Hematopoietic multipotent progenitor cell (in vitro differentiated cells): ENCODE data around the gene TEX13A. TPM values are rescaled to one million over a fixed set of nuclear protein-coding genes. Genes with fewer than 3 reads are reported as not detected.
A peak's percentile ranks its signal among the peaks of the same experiment; 100 is the strongest.
"Not testable (repeated sequence)": the region's sequence is repeated elsewhere in the genome, so short reads cannot be mapped to it uniquely, and the experiment has no call there.

Experiments used
- DNase-seq, 3 donors: peaks; one replicate each; pipeline ENCODE4 v3.0.0-alpha.2; 2011 to 2015; ENCODE audit warnings: low read depth in 2 of 3, low spot score in 2 of 3
- total RNA-seq: library from RNA; depleted of rRNA; stranded (reverse); fragments of >200 nt; gene quantifications from one replicate; pipeline ENCODE4 v1.2.3, GENCODE V29; 2012

TEX13A gene, protein sequence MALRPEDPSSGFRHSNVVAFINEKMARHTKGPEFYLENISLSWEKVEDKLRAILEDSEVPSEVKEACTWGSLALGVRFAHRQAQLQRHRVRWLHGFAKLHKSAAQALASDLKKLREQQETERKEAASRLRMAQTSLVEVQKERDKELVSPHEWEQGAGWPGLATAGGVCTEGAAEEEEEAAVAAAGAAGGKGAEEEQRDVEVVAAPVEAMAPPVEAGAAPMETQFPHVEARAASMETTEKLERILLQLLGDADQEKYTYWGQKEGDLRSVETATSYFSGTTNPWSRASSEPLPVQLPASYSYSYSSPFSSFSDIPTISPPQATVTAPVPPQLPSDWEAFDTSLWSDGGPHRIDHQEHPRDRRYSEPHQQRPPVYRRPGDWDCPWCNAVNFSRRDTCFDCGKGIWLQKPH
- not detected for total RNA-seq

DNA sequence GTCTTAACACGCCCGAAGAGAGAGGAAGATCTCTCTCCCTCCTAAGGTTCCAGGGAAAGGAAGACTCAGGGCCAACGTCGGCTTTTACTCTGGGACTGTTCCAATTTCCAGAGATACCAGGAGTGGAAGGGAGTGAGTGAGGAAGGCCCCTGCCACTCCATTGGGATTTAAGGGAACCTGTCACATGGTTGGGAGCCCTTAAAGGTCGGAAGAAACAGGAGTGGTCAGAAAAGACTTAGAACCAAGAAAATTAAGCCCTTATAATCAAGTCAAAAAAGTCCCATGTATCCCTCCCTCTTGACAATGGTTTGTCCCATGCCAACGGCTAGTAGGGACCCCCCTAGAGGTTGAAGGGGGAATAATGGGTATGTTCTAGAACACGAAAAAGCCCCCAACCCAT is at the start of gene TEX13A:
TEX13A (minus strand) TSS at position 59 of the 400 bp plus-strand sequence. CDS start 297 bp downstream, outside the sequence.
- no peak for DNase-seq

DNA sequence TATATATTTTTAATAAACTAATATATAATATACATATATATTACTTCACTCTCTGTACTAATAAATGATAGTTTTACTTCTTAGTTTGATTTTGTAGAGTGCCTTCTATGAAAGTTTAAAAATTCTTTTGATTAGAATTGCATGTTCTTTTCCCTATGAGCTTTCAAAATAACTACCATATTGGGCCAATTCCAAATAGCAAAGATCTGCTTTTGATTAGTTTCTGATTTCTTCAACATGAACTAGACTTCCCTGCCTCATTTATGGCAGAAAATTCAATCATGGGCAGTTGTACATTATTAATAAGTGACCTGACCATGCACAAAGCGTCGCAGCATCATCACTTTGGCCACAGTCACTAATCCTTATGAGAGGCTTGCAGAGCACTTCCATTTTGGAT is 48.9 kb upstream of the TEX13A start:
- no peak for DNase-seq

DNA sequence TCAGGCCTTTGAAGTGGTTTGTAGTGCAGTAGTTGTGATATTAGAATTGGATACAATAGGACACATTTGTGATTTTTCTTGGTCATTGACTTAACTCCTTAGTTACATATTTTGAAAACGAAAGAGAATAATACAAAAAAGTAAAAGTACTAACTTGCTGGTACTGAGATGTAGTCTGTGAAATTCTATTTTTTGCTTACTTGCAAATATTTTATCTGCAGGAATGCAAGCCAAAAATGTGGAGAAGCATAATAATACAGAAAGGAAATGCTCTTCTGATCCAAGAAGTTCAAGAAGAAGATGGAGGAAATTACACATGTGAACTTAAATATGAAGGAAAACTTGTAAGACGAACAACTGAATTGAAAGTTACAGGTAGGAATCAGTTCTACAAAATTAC is 46.7 kb upstream of the TEX13A start:
- no peak for DNase-seq

DNA sequence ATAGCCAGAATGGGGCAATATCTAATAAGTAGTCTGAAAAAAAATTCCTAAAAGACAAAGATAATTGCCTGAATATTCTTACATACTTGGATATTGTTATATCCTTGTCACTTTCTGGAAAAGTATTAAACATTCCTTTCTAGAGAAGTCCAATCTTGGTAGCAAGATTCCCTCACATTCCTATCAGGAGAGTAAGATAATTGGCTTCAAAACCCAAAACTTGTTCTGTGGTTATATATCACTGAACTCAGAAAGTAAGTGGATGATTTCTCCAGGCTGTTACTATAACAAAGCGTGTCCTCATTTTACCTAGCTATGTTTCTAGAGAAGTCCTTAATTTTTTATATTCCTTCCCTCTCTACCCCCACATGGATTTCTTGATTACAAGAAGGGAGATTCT is 46.0 kb upstream of the TEX13A start:
- no peak for DNase-seq

DNA sequence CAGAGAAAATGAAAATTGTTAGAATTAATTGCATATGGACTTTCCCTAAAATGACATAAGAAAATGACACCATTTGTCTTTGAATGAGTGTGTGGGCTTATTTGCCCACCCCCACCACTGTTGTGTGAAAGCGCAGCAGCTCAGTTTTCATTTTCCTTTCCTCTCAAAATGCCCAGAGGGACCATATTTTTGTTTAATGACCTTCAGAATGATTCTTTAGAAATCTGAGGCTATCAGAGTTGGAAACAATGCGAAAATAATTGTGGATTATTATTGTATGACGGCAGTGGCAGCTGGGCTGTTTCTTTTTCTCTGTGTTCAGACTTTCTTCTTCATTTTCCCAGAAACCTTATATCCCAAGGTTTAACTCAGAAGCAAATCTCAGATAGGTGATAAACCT is 44.6 kb upstream of the TEX13A start:
- no peak for DNase-seq

DNA sequence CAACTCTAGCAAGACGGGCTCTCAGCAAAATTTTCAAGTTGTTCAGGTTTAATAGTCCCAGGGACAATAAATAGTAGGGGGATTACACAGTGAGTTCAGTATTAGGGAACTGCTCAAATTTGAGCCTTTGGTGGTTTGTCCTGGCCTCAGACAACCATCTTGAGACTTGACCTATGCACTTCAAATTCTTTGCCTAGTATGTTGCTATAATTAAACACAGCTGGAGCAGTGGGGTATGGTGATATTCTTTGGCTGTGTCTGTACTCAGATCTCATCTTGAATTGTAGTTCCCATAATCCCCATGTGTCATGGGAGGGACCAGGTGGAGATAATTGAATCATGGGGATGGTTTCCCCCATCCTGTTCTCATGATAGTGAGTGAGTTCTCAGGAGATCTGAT is 43.3 kb upstream of the TEX13A start:
- DNase-seq: no peak

DNA sequence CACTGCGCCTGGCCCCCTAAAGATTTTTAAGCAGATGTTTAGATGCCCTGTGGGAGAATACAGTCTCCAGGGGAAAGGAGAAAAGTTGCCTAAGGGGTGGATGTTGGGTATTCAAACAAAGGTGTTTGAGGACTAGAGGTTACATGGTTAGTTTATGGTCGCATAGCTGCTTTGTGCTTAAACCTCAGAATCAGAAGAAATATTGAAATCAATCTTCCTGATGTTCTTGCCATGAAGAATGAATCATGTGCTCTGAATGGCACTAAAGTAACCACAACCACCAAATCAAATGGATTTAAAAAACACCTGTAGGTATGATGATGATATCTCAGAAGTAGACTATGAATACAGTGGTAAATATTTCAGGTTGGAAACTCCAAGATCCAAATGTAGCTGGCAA is 42.7 kb upstream of the TEX13A start:
- no peak for DNase-seq

DNA sequence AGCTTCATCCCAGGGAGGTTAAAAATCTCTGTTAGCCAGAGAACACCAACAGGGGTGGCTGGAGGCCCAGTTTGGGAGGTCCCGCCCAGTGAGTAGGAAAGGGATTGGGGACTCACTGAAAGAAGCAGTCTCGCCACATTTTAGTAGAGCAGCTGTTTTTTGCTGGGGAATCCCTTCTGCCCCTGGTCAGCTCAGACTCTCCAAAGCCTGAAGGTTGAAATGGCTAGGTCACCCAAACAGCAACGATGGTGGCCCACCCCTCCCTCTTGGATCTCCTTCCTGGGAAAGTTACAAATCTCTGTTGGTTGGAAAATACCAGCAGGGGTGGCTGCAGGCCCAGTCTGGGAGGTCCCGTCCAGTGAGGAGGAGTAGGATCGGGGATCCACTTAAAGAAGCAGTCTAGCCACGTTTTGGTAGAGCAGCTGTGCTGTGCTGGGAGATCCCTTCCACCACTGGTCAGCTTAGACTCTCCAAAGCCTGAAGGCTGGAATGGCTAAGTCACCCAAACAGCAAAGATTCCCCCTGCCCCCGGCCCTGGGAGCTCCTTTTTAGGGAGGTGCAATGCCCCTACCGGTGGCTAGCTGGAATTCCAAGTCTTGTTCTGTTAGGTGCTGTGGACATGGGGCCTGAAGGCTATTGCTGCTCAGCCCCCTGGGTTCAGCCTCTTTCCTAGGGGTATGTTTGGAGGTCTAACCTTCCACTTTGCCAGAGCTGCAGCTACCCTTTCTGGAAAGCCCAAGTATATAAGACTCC is 40.0 kb upstream of the TEX13A start:
- no peak for DNase-seq

DNA sequence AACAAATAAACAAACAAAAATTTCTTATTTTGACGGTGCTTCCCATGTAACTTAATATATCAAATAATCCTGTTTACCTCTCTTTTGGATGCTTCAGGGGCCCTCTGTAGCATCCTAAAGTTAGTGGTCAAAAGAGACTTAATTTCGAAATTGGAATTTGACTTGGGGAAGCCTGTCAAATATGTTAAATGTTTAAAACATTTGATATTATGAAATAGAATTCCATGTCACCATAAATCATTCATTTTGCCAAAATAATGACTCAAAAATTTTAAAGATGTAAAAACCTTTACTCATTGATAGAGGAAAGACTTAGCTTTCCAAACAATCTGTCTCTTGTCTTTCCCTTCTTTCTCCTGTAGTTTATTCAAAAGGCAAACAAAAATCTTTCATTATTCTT is 20.6 kb upstream of the TEX13A start:
- no peak for DNase-seq

DNA sequence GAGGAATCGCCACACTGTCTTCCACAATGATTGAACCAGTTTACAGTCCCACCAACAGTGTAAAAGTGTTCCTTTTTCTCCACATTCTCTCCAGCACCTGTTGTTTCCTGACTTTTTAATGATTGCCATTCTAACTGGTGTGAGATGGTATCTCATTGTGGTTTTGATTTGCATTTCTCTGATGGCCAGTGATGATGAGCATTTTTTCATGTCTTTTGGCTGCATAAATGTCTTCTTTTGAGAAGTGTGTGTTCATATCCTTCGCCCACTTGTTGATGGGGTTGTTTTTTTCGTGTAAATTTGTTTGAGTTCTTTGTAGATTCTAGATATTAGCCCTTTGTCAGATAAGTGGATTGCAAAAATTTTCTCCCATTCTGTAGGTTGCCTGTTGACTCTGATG is 16.9 kb upstream of the TEX13A start:
- not testable (repeated sequence) for DNase-seq

DNA sequence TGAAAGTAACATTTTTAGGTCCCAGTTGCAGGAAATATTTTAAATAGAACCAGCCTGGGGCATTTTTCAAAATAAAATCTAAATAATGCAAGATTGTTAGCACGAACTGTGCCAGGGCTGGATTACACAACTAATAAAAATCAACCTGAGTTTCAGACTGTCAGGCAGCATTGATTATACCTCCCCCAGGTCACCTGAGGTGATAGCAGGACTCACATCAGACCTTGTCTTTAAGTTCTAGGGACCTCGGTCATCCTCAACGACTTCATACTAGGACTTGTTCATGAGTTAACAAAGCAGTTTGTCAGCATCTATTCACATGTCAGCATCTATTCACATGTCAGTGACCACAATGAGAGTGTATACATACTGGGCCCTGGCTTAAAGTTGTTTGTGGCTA is 8.7 kb upstream of the TEX13A start:
- no peak for DNase-seq

DNA sequence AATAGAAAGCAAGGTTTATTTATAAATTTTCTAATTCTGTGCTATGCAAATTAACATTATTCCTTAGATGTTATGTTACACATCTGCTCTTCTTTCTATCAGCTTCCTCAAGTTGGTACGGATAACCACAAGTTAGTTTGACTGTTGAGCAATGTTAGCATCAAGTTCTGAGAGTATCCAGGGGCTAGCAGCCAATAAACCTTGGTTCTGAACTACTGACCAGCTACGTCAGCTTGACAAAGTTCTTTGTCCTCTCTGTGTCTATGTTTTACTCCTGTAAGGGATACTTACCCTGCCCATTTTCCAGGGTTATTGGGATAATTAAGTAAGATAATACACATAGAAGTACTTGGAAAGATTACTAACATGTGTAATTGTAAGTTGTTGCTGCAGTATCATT is 8.1 kb upstream of the TEX13A start:
- DNase-seq: no peak

DNA sequence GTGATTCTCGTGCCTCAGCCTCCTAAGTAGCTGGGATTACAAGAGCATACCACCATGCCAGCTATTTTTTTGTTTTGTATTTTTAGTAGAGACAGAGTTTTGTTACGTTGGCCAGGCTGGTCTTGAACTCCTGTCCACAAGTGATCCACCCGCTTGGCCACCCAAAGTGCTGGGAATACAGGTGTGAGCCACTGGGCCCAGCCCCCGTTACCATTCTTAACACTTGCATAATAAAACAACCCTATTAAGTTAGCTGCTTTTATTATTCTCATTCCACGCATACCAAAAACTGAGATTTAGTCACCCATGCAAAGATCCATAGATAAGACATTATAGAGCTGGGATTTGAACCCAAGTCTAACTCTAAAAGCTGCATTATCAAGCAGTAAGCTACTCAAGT is 6.0 kb upstream of the TEX13A start:
- DNase-seq: no peak

DNA sequence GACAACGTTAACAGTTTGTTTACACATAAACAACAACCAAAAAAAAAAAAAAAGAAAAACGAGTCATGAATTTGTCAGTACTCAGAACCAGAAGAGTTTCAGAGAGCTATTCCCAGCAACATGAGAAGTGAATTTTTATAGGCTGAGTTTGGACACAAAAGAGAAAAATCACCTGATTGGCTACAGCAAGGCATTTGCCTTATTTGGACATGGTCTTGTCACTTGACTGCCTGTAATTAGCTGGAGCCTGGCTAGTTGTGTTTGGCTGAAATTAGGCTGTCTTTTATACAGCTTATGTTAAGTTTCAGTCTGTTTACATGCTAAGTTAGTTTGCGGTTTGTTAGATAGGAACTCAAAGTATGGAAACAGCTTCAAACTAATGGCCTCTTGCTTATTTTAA is 880 bp upstream of the TEX13A start:
- no peak for DNase-seq

DNA sequence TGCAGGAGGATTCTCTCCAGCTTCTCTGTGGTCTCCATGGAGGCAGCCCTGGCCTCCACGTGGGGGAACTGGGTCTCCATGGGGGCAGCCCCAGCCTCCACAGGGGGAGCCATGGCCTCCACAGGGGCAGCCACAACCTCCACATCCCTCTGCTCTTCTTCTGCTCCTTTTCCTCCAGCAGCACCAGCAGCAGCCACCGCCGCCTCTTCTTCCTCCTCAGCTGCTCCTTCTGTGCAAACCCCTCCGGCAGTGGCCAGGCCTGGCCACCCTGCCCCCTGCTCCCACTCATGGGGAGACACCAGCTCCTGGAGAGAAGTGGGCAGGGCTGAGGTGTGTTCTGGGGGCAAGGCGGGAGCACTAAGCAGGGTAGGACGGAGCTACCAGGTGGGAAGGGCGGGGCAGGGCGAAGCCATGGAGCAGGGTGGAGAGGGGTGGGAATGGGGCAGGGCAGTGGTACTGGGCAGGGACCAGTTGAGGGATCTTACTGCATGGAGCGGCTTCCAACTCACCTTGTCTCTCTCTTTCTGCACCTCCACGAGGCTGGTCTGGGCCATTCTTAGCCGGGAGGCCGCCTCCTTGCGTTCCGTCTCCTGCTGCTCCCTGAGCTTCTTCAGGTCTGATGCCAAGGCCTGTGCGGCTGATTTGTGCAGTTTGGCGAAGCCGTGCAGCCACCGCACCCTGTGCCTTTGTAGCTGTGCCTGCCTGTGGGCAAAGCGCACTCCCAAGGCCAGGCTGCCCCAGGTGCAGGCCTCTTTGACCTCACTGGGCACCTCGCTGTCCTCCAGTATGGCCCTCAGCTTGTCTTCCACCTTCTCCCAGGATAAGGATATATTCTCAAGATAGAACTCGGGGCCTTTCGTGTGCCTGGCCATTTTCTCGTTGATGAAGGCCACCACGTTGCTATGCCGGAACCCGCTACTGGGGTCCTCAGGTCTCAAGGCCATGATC is 766 bp downstream of the TEX13A start:
- no peak for DNase-seq

DNA sequence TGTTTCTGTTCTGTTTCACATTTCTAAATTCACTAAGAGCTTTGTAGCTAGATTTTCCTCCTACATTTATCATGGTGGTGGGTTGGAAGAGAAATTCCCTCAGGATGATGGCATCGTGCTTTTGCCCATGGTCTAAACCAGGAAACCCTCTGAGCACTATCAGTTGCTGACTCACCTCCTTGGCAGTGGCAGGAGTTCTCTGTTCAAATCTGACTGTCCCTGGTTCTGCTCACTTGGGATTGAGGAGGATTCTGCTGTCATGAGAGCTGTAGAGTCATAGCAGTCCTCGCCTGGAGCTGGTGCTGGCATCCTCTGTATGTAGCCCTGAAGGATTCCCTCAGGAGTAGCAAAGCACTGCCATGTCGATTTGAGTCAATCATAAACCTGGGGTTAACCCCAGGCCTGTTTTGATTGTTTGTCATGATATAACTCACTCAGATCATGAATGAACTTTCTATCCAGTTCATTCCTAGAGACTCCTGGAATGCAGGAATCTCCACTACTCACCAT is 9.4 kb downstream of the TEX13A start:
- DNase-seq: no peak

DNA sequence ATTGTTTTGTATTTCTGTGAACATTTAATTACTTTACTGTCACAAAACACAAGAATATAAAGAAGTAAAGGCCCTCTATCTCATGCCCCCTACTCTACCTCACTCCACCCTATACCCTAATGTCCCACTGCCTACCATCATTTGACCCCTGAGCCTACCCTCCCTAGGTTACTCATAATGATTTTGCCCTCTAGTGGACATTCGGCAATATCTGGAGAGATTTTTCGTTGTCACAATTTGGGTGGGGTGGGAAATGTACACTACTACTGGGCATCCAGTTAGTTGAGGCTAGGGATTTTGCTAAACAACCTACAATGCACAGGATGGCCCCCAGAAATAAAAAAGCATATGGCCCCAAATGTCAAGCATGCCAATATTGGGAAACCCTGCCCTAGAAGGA is 10.2 kb downstream of the TEX13A start:
- no peak for DNase-seq

DNA sequence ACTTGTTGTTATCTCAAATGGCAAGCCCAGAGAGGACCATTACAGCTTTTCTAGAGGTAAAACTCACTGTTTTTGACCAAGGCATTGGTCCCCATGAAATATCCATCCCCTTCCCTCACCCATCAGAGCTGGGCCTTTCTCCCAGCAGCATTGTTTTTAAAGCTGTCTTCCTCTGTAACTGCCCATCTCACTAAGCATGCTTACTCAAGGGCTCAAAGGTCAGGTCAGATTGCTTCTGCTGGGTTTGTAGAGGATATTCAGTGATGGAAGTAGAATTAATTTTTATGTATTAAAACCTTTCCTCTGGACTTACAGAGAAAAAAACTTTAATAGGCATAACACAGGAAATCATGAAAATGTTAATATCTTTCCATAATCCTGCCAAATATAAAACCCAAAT is 11.1 kb downstream of the TEX13A start:
- no peak for DNase-seq

DNA sequence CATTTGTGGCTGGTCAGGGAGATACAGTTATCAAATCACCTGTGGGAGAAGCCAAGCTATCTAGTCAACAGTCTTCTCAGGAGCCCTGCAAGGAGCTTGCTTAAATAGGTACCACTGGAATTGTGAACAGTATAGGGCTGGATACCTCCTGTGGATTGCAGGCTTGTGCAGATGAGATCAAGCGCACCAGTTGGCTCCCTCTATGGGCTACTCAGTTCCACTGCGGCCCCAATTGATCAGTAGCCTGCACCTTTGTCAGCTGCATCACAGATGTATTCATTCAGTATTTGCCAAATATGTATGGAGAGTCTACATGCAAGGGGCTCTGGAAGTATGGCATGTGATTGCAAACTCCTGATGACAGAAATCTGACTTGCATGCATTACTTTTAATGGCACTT is 28.6 kb downstream of the TEX13A start:
- no peak for DNase-seq

DNA sequence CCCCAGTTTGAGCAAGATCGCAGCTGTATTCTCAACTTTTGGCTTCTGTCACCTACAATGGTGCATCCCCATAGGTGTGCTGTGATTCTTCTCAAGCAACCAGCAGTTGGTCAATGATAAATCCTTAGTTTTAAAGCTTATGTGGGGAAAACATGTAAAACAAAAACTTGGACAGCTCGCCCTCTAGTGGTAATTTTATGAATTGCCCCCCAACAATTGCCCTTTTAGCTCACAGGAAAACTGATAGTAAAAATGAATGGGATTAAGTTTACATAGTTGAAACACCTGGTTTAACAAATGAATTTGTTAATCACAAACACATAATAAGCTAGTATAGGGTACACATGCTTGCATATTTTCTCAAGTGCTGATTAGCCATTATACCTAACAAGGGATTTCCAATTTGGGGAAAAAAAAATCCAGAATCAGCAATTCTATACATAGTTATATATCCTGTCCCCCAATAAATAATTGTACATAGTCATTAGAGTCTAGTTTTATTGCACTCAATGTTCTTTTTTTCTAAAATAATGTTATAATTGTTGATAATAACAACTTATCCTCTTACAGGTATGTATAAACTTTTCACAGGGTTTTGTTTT is 30.1 kb downstream of the TEX13A start:
- peak in 2 of 3 donors; percentile 3 to 14 for DNase-seq
